ENCODE data around the gene CA6.

CA6 gene

GRCh38 chr1:9022773-9023172, 77.1 kb downstream of the CA6 start:
- no peak overlapping the region for H3K27ac ChIP-seq
- TF ChIP-seq CTCF (conservative IDR thresholded peaks at IDR 0.05) (no peak), ZFX (IDR thresholded peaks at IDR 0.05) (no peak)

Measured in C4-2B (cell line).